GM12865 (cell line): ENCODE data around the gene FAAH.

Experiments
- DNase-seq: peaks from one replicate; pipeline ENCODE4 v3.0.0; 2010; ENCODE audit warnings: low read depth
- H3K4me3 ChIP-seq: 2 replicates; pipeline ENCODE4 v1.5.1; 2011; ENCODE audit warnings: mild to moderate bottlenecking, low read depth, low read length, control low read depth
- TF ChIP-seq, protein P1 (sequence below): IDR thresholded peaks from 2 replicates; pipeline ENCODE4 v1.5.1; 2011; ENCODE audit warnings: low read length, control low read depth, low read depth, inconsistent platforms; ENCODE audit not compliant: insufficient read depth; ENCODE audit errors: missing control alignments

Gene FAAH

DNA sequence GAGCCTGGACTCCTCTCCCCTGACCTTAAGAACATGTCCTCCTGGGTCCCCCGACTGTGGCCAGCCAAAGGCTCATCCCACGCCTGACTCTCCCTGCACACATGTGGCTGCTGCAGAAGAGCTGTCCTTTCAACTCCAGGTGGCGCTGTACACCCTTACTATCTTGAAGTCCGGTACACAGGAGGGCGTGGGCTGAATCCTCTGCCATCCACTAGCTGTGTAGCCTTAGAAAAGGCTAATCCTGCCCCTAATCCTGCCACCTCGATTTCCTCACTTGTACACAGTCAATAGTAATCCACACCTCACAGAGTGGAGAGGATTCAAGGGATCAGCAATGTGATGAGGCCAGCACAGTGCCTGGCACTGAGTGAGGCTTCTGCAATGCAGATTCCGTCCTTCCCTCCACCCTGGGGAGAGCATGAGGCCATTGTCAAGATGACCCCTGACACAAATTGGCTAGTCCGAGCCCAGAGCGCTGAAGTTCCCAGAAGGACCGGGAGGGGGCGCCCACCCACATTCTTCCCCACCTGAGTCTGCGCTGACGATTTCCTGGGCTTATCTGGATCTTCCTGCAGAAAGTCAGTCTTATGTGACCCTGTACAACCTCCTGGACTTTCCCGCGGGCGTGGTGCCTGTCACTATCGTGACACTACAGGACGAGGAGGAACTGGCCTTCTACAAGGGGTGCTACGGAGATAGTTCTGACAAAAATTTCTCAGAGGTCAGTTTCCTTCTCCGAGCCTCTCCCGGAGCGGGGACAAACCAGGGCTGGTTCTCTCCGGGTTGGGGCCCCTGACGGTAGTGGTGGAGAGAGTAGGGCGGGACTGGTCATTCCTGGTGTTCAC lies 48.4 kb downstream of the FAAH start:
- TF ChIP-seq, protein P1, sequence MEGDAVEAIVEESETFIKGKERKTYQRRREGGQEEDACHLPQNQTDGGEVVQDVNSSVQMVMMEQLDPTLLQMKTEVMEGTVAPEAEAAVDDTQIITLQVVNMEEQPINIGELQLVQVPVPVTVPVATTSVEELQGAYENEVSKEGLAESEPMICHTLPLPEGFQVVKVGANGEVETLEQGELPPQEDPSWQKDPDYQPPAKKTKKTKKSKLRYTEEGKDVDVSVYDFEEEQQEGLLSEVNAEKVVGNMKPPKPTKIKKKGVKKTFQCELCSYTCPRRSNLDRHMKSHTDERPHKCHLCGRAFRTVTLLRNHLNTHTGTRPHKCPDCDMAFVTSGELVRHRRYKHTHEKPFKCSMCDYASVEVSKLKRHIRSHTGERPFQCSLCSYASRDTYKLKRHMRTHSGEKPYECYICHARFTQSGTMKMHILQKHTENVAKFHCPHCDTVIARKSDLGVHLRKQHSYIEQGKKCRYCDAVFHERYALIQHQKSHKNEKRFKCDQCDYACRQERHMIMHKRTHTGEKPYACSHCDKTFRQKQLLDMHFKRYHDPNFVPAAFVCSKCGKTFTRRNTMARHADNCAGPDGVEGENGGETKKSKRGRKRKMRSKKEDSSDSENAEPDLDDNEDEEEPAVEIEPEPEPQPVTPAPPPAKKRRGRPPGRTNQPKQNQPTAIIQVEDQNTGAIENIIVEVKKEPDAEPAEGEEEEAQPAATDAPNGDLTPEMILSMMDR = peak; percentile 91
- peak overlapping the region; percentile 33 for H3K4me3 ChIP-seq
- peak; percentile 76 for DNase-seq

DNA sequence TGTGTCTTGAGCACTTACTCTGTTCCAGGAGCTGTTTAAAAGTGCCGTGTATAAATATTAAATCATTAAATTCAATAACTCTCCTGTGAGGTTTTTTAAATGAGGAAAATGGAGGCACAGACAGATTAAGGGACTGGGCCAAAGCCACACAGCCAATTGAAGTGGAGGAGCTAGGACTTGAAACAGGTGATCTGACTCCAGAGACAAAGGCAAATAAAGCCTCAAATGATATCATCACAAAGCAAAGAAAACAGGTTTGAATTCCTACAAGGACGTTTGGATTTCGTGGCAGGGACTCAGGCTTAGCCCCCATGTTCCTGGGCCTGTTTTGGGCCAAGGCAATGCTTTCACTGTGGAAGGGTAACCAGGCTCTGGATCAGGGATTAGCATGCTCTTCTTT lies 50.3 kb downstream of the FAAH start:
- no peak overlapping the region for H3K4me3 ChIP-seq
- DNase-seq = no peak
- TF ChIP-seq, protein P1 = no peak

DNA sequence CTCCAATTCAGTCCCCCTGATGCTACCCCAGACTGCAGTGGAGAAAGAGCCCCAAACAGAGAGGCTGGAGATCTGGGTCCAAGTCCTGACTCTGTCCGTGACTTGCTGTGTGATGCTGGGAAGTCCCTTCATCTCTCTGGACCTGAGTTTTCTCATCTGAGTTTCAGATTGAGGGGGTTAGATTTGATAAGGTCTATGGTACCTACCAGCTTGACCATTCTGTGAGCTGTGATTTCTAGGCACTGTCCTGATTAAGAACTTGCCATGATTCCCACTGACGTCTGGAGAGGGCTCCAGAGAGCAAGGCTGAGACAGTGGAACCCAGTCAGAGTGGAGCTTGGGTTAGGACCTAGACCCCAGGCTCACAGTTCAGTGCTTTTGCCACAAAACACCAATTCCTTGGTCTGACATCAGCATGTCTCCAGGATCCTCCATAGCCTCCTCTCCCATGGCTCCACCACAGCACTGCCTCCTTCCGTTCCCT lies 51.7 kb downstream of the FAAH start:
- no peak overlapping the region for H3K4me3 ChIP-seq
- no peak for DNase-seq
- TF ChIP-seq, protein P1 = no peak

DNA sequence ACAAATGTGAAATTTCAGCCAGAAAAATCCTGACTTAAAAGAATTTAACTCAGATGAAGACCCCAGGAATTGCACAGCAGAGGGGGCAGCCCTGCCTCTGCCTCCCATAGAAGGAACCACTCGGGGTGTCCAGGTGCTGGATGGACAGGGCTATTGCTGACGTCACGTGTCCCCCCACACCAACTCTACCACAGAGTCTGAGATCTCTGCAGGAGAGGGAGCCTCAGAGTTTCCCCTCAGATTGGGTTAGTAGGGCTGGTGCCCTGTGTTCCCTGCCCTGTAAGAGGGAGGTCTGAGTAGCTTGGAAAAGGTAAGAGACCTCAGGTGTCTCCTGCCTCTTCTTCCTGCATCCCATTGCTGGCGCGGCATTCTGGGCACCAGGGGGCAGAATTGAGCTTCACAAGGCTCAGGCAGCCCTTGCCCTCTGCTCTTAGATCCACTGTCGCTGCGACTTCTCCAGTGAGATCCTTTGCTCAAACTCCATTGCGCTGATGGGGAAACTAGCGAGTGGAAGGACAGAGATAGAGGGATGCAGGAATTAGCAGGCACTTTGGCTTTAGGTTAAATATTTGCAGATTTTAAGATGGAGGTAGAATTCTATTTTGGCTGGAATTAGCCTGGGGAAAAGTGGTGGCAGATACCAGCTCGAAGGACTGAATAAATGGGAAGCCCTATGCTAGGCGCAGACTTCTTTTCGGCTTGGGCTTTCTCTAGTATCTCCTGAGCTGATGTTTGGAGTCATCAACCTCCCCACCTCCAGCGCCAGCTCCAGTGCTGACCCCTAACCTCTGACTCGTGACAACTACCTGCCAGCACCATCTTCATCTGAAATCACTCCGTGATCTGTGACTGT lies 52.8 kb downstream of the FAAH start:
- DNase-seq = peak; percentile 78
- H3K4me3 ChIP-seq = no peak overlapping the region
- TF ChIP-seq, protein P1 = peak; percentile 91

DNA sequence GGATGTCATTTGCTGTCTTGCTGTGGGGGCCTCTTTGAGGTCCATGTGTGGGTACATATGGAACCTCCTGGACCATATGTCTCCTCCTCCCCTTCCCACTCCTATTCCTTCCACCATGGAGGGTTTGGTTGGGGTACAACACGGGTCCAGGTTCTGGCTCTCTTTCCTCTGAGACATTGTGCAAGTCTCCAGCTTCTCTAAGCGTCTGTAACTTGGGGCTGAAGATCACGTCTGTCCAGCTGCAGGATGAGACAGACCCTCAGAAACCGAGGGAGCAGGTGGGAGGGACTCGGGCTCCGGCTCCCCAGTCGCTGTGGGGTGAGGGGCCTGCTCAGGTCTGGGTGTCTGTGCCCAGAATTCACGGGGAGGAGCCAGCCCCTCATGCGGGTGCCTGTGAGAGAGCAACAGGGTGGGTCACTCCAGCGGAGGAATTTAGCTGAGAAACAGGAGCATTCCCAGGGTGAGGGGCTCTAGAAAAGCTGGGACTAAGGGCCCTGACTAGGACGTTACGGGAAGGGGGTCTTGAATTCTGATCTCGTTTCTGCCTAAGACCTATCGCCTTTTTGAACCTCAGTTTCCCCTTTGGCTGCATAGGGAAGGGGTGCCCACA lies 53.5 kb downstream of the FAAH start:
- TF ChIP-seq, protein P1 = no peak
- no peak overlapping the region for H3K4me3 ChIP-seq
- DNase-seq = no peak

DNA sequence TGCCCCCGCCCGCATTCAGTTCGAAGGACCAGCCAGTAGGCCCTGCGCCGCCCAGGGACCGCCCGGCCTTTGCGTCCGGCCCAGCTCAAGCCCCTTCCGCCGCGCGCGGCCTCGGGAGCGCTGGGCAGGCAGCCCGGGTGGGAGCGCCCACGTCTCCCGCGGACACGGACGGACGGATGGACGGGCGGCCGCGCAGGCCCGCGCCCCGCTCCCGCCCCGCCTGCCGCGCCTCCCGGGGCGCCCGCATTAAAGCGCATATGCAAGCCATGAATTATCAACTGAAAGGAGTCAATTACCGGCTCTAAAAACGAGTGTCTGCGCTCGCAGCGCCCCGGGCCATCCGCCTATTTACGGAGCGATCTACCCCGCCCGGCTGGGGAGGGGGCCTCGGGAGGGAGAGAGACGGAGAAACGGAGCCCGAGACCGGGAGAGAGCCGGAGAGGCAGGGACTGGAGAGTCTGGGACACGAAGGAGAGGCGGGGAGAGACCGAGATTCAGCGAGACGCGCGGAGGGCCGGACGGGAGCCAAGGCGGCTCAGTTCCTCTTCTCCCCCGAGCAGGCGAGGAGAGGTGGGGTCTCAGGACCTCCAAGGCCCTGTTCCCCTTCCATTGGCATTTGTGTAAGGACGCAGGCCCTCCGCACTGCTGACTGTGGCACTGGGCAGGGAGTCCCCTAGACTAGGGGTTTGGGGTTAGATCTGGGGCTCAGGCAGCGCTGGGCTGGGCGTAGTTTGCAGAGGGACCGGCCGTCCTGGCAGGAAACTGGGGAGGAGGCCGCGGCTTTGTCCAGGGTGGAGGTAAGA lies 54.2 kb downstream of the FAAH start:
- no peak for DNase-seq
- H3K4me3 ChIP-seq = no peak overlapping the region
- TF ChIP-seq, protein P1 = no peak
